GM18519 (cell line): ENCODE results near the gene SHISAL2A.

Source experiments
- ATAC-seq: cut with Tn5 transposase; IDR thresholded peaks from one replicate; pipeline ENCODE4 v1.9.1; 2021; ENCODE audit warnings: mild to moderate bottlenecking, moderate library complexity; ENCODE audit not compliant: unreplicated experiment, low FRiP score

SHISAL2A gene

DNA sequence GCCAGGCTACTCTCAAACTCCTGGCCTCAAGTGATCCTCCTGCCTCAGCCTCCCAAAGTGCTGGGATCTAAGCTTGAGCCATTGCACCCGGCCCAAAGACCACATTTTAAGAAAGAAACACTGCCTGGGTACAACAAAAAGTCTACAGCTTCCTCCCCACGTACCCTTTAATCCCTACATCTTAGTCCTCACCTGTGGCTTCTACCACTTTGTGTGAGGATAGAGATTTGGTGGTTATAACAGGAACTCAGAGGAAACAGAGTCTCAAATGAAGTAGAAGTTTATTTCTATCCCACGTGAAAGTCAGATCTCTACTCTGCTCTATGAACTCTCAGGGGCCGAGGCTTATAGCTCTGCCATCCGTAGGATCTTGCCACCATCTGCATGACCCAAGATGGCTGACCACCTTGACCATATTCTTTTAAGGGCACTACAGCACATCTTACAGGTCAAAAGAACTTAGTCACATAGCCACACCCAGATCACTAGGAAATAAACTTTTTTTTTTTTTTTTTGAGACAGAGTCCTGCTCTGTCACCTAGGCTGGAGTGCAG lies 17.4 kb upstream of the SHISAL2A start:
- no peak for ATAC-seq

DNA sequence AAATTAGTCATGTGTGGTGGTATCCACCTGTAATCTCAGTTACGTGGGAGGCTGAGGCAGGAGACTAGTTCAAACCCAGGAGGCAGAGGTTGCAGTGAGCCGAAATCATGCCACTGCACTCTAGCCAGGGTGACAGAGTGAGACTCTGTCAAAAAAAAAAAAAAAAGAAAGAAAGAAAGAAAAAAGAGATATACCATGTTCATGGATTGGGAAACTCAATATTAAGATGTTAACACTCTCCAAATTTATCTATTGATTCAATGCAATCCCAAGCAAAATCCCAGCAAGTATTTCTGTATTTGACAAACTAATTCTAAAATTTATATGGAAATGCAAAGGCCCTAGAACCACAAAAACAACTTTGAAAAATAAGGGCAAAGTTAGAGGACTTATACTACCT lies 11.0 kb upstream of the SHISAL2A start:
- ATAC-seq, result no peak

GRCh38 chr1:52623812-52624211 lies 9.2 kb upstream of the SHISAL2A start:
- ATAC-seq, result no peak

- no peak for ATAC-seq
Observed at GRCh38 chr1:52627028-52627427, 5.9 kb upstream of the SHISAL2A start.

DNA sequence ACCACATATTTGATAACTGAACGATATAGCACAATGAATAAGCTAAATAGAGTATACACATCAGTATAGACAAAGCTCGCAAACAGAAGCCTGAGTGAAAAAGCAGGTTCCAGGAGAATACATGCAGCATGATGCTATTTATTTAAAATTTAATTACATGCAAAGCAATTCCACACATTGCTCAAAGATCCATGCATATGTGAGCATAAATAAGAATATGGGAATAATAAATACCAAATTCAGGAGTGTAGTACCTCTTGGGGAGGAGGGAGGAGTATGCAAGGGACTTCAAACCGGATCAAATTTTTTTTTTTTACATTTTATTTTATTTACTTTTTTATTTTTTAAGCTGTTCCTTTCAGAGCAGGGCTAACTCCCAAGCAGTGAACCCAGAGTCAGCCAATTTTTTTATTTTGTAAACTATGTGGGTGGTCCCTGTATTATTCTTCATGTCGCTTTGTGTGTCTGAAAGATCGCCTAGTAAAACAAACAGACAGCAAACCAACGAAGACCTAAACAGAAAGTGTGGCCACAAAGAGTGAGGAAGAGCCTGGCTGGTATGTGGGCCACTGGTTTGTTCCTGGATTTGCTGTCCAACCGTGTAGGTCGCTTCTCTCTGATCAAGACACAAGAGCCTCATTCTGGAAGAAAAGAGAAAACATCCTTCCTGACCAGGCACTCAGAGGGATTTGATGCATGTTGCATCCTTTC lies 4.2 kb upstream of the SHISAL2A start:
- no peak for ATAC-seq

- no peak for ATAC-seq
Observed at GRCh38 chr1:52629325-52629643, 3.7 kb upstream of the SHISAL2A start.

- ATAC-seq, result no peak
Observed at GRCh38 chr1:52629667-52630066, 3.3 kb upstream of the SHISAL2A start.

DNA sequence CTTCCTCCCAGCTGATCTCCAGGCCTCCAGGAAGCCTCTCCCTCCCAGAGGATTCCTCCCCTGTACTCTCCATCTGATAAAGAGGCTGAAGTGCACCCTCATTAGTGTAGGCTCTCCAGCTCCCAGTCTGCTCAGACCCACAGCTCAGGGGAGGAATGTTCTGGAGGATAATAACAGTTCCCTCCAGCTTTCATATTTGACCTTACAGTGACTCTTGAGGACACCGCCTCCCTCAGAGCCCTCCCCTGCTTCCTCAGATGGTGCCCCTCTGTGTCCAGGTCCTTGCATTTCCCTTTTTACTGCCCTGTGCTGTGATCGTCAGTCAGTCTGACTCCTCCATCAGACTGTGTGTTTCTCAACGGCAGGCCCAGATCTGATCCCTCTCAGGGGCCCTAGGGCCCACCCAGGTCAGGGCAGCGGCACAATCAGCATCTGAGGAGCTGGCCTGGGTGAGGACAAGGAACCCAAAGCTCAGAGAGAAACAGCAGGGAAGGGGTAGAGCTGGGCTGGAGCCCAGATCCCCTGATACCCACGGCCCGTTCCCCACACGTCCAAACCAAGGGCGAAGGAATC lies 1.1 kb upstream of the SHISAL2A start:
- no peak for ATAC-seq

GRCh38 chr1:52633291-52633754 lies 355 bp downstream of the SHISAL2A start:
- no peak for ATAC-seq

DNA sequence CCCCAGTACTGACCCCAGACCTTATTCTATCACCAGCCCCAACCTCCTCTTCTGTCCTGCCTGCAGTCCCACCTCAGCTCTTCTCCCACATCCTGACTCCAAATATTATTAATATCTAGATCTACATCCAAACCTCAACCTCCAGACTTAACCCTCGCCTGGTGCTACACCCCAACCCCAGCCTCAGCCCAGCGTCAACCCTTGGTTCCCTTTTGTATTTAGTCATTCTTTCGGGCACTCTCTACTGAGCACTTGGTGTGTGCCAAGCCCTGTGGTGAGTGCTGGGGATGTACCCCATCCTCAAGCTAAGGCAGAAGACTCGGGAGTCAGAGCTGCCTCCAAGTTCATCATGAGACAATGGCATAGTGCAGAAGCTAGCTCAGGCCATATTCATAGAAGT lies 1.1 kb downstream of the SHISAL2A start:
- no peak for ATAC-seq

- ATAC-seq, result no peak
Observed at GRCh38 chr1:52635321-52636089, 2.5 kb downstream of the SHISAL2A start.

DNA sequence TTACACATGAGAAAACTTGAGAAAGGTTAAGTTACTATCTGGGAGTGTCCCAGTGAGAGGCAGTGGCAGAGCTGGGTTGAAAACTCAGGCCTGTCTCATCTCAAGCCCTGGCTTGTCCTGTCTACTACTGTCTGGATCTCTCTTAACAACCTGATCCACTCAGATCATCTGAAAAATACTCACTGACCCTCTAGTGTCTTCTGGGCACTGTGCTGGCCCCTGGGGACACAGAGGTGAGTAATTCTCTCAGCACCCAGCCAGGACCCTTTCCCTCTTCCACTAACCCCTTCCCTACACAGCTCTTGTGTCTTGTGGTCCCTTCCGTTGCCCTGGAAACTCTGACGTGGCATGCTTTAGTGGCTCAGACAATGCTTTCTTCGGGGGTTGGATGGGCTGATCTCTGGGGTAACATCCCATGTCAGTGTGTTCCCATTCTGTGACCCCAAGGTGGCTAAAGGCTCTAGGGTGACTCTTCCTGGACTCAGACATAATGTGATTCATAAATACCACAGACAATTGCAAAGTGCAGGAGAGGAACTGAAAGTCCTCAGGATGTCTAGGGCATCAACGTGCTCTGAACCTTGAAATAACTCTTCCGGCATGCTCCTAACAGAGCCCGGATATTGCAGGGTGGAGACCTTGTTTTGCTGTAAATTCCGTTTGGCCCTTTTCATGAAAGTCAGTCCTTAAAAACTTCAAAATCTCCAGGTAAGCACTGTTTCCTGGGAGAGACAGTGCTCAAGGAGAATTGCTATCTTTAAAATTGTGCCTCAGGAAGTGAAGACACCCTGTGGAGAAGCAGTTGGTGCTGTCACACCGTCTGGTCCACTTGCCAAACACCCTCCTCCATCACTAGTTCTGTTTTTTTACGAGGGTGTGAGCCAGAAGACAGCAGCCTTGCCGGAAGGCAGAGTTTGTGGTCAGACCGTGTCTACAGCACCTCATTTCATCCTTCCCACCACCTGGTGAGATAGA lies 4.0 kb downstream of the SHISAL2A start:
- peak; percentile 60 for ATAC-seq

- no peak for ATAC-seq
Observed at GRCh38 chr1:52637946-52638345, 5.0 kb downstream of the SHISAL2A start.

GRCh38 chr1:52640697-52641096 lies 7.7 kb downstream of the SHISAL2A start:
- ATAC-seq, result no peak

DNA sequence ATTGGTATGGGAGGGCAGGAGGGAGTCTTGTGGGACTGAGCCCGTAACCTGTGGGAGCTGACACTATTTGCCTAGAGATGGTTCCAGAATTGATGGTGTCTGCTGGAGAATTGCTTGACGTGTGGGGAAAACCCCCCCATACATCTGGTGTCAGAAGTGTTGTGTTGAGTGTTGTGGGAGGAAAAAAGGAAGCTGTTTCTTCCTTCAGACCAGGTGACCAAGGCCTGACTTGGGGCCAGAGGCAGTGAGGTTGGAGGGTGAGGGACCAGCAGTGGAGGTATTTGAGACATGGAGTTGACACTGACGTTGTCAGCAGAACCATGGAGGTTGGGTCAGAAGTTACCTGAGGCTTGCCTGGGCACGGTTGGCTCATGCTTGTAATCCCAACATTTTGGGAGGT lies 8.3 kb downstream of the SHISAL2A start:
- ATAC-seq, result no peak

GRCh38 chr1:52645261-52645660 lies 12.3 kb downstream of the SHISAL2A start:
- ATAC-seq, result no peak

DNA sequence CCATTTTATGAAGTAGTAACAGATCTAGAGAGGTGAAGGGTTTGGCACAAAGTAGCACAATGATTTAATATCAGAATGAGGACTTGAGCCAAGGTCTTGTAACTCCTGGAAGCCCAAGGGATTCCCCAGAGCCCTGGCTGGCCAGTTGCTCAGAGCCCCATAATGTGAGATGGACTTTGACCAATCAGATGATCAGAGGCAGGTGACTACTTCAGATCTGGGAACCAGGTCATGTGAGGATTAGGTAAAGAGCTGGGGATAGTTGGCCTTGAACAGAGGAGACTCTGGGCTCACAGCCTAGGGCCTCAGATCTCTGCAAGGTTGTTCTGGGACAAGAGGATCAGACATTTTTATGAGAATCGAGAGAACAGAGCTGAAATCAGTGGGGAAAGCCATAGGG lies 18.9 kb downstream of the SHISAL2A start:
- no peak for ATAC-seq

- no peak for ATAC-seq
Observed at GRCh38 chr1:52653207-52653849, 20.4 kb downstream of the SHISAL2A start.

GRCh38 chr1:52654063-52654462 lies 21.1 kb downstream of the SHISAL2A start:
- no peak for ATAC-seq

GRCh38 chr1:52657702-52658101 lies 24.7 kb downstream of the SHISAL2A start:
- ATAC-seq, result no peak
